IMR-90 (cell line): ENCODE results near the gene LRRC26.

Experiments used
- BHLHE40 ChIP-seq: fragments of 150-350 bp; IDR thresholded peaks from 2 replicates; pipeline ENCODE4 v1.6.1; 2016; ENCODE audit warnings: mild to moderate bottlenecking, low read depth, low read length
- CEBPB ChIP-seq: IDR thresholded peaks from 2 replicates; pipeline ENCODE4 v1.6.1; 2012; ENCODE audit warnings: low read depth, low read length, improper control_type of control experiment
- FOS ChIP-seq: fragments of 150-350 bp; IDR thresholded peaks from 2 replicates; pipeline ENCODE4 v1.6.1; 2016; ENCODE audit warnings: low read depth, low read length
- POLR2A ChIP-seq: IDR thresholded peaks from 2 replicates; pipeline ENCODE4 v1.6.1; 2012; ENCODE audit warnings: mild to moderate bottlenecking, low read depth, low read length
- RAD21 ChIP-seq: IDR thresholded peaks from 2 replicates; pipeline ENCODE4 v1.6.1; 2012; ENCODE audit warnings: low read length, improper control_type of control experiment
- RCOR1 ChIP-seq: IDR thresholded peaks from 2 replicates; pipeline ENCODE4 v1.6.1; 2012; ENCODE audit warnings: mild to moderate bottlenecking, low read length, improper control_type of control experiment; ENCODE audit not compliant: insufficient replicate concordance
- SMC3 ChIP-seq: fragments of 150-350 bp; IDR thresholded peaks from 2 replicates; pipeline ENCODE4 v1.6.1; 2016; ENCODE audit warnings: low read depth, mild to moderate bottlenecking, antibody characterized with exemption, low read length, moderate library complexity
- USF2 ChIP-seq: fragments of 150-350 bp; IDR thresholded peaks from 2 replicates; pipeline ENCODE4 v1.6.1; 2017; ENCODE audit warnings: mild to moderate bottlenecking, antibody characterized with exemption, low read length, low read depth
- TF ChIP-seq, protein P1 (sequence below): conservative IDR thresholded peaks from 2 replicates; pipeline ENCODE4 v1.5.1; 2012; ENCODE audit warnings: mild to moderate bottlenecking, low read depth, low read length, improper control_type of control experiment
- TF ChIP-seq, protein P2 (sequence below): fragments of 150-350 bp; IDR thresholded peaks from 2 replicates; pipeline ENCODE4 v1.6.1; 2016; ENCODE audit warnings: low read depth, mild to moderate bottlenecking, low read length, moderate library complexity, borderline replicate concordance

- TF ChIP-seq, protein P1, sequence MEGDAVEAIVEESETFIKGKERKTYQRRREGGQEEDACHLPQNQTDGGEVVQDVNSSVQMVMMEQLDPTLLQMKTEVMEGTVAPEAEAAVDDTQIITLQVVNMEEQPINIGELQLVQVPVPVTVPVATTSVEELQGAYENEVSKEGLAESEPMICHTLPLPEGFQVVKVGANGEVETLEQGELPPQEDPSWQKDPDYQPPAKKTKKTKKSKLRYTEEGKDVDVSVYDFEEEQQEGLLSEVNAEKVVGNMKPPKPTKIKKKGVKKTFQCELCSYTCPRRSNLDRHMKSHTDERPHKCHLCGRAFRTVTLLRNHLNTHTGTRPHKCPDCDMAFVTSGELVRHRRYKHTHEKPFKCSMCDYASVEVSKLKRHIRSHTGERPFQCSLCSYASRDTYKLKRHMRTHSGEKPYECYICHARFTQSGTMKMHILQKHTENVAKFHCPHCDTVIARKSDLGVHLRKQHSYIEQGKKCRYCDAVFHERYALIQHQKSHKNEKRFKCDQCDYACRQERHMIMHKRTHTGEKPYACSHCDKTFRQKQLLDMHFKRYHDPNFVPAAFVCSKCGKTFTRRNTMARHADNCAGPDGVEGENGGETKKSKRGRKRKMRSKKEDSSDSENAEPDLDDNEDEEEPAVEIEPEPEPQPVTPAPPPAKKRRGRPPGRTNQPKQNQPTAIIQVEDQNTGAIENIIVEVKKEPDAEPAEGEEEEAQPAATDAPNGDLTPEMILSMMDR: no peak
- TF ChIP-seq SMC3 (no peak), USF2 (no peak), POLR2A (no peak), RAD21 (no peak), BHLHE40 (no peak), RCOR1 (no peak), CEBPB (no peak), FOS (no peak)
- TF ChIP-seq, protein P2, sequence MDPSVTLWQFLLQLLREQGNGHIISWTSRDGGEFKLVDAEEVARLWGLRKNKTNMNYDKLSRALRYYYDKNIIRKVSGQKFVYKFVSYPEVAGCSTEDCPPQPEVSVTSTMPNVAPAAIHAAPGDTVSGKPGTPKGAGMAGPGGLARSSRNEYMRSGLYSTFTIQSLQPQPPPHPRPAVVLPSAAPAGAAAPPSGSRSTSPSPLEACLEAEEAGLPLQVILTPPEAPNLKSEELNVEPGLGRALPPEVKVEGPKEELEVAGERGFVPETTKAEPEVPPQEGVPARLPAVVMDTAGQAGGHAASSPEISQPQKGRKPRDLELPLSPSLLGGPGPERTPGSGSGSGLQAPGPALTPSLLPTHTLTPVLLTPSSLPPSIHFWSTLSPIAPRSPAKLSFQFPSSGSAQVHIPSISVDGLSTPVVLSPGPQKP: no peak
These were observed 8.9 kb downstream of the LRRC26 start for GRCh38 chr9:137160716-137161557.
